IPS-11a (cell line): Measurements from ENCODE around the gene BRI3.
"Not testable (repeated sequence)": the region's sequence is repeated elsewhere in the genome, so short reads cannot be mapped to it uniquely, and the experiment has no call there.

Source experiments
- H3K4me3 ChIP-seq: one replicate; pipeline ENCODE4 v1.5.1; 2013; ENCODE audit warnings: low read depth, low read length, control low read depth

BRI3 gene

GRCh38 chr7:98303906-98304305 is 22.4 kb downstream of the BRI3 start:
- H3K4me3 ChIP-seq, result no peak overlapping the region

- no peak overlapping the region for H3K4me3 ChIP-seq
Measured at GRCh38 chr7:98305951-98306535, 24.6 kb downstream of the BRI3 start.

GRCh38 chr7:98307971-98308466 is 26.5 kb downstream of the BRI3 start:
- no peak overlapping the region for H3K4me3 ChIP-seq

GRCh38 chr7:98309566-98309965 is 28.1 kb downstream of the BRI3 start:
- H3K4me3 ChIP-seq, result no peak overlapping the region

GRCh38 chr7:98312201-98312600 is 30.7 kb downstream of the BRI3 start:
- no peak overlapping the region for H3K4me3 ChIP-seq

- H3K4me3 ChIP-seq, result no peak overlapping the region
Measured at GRCh38 chr7:98314469-98314868, 33.0 kb downstream of the BRI3 start.

GRCh38 chr7:98315318-98315993 is 34.0 kb downstream of the BRI3 start:
- no peak overlapping the region for H3K4me3 ChIP-seq

- H3K4me3 ChIP-seq, result not testable (repeated sequence)
Measured at GRCh38 chr7:98315994-98316527, 34.6 kb downstream of the BRI3 start.

GRCh38 chr7:98317366-98318040 is 36.0 kb downstream of the BRI3 start:
- no peak overlapping the region for H3K4me3 ChIP-seq

GRCh38 chr7:98319176-98319575 is 37.7 kb downstream of the BRI3 start:
- H3K4me3 ChIP-seq, result no peak overlapping the region

- H3K4me3 ChIP-seq, result no peak overlapping the region
Measured at GRCh38 chr7:98321301-98321700, 39.8 kb downstream of the BRI3 start.

- H3K4me3 ChIP-seq, result no peak overlapping the region
Measured at GRCh38 chr7:98322331-98323270, 41.1 kb downstream of the BRI3 start.

- H3K4me3 ChIP-seq, result no peak overlapping the region
Measured at GRCh38 chr7:98323597-98324322, 42.3 kb downstream of the BRI3 start.

- no peak overlapping the region for H3K4me3 ChIP-seq
Measured at GRCh38 chr7:98324782-98325181, 43.3 kb downstream of the BRI3 start.

GRCh38 chr7:98329100-98329790 is 47.8 kb downstream of the BRI3 start:
- no peak overlapping the region for H3K4me3 ChIP-seq

GRCh38 chr7:98329791-98330373 is 48.4 kb downstream of the BRI3 start:
- H3K4me3 ChIP-seq, result no peak overlapping the region

GRCh38 chr7:98330926-98331529 is 49.5 kb downstream of the BRI3 start:
- no peak overlapping the region for H3K4me3 ChIP-seq

GRCh38 chr7:98334081-98334480 is 52.6 kb downstream of the BRI3 start:
- no peak overlapping the region for H3K4me3 ChIP-seq
